ENCODE measurements around the gene FAXC. TPM values are rescaled to one million over a fixed set of nuclear protein-coding genes. Genes with fewer than 3 reads are reported as not detected.

FAXC gene
- total RNA-seq = 41.6 TPM

GRCh38 chr6:99349171-99350141 lies at the start of gene FAXC:
TSS of gene FAXC (minus strand) at chr6:99349674. CDS start at chr6:99349372, 302 bp downstream.
- FAIRE-seq = no peak

GRCh38 chr6:99397287-99397686 lies 47.8 kb upstream of the FAXC start:
- DNase-seq (ENCODE audit: low spot score in 2 of 2) (no peak), FAIRE-seq (no peak)

More at GRCh38 chr6:99349171-99350141, at the start of gene FAXC:
- DNase-seq (ENCODE audit: low spot score in 2 of 2) = peak; percentile 60 to 64

GRCh38 chr6:99393698-99394531 lies 44.4 kb upstream of the FAXC start, which contains the start of gene COQ3:
TSS of gene COQ3 (minus strand) at chr6:99394195. CDS start at chr6:99394179, 16 bp downstream.
- FAIRE-seq (no peak), DNase-seq (ENCODE audit: low spot score in 2 of 2) (peak; percentile 54 to 80)

- FAIRE-seq = no peak
- DNase-seq (ENCODE audit: low spot score in 2 of 2) = no peak
Measured at GRCh38 chr6:99393366-99393697, 43.9 kb upstream of the FAXC start.

- DNase-seq (ENCODE audit: low spot score in 2 of 2) (no peak), FAIRE-seq (no peak)
Measured at GRCh38 chr6:99390896-99391295, 41.4 kb upstream of the FAXC start.

- no peak for FAIRE-seq
- DNase-seq (ENCODE audit: low spot score in 2 of 2) = no peak
Measured at GRCh38 chr6:99384507-99384906, 35.0 kb upstream of the FAXC start.

- FAIRE-seq = no peak
- no peak for DNase-seq (ENCODE audit: low spot score in 2 of 2)
Measured at GRCh38 chr6:99378636-99379035, 29.2 kb upstream of the FAXC start.

- DNase-seq (ENCODE audit: low spot score in 2 of 2) (no peak), FAIRE-seq (no peak)
Measured at GRCh38 chr6:99369533-99369932, 20.1 kb upstream of the FAXC start.

- no peak for FAIRE-seq
- no peak for DNase-seq (ENCODE audit: low spot score in 2 of 2)
Measured at GRCh38 chr6:99366852-99367251, 17.4 kb upstream of the FAXC start.

GRCh38 chr6:99364026-99364425 lies 14.6 kb upstream of the FAXC start:
- FAIRE-seq (no peak), DNase-seq (ENCODE audit: low spot score in 2 of 2) (no peak)

- no peak for DNase-seq (ENCODE audit: low spot score in 2 of 2)
Measured at GRCh38 chr6:99362678-99363268, 13.3 kb upstream of the FAXC start.

GRCh38 chr6:99359800-99360199 lies 10.3 kb upstream of the FAXC start:
- FAIRE-seq (no peak), DNase-seq (ENCODE audit: low spot score in 2 of 2) (no peak)

More at GRCh38 chr6:99362678-99363268, 13.3 kb upstream of the FAXC start:
- FAIRE-seq = no peak

- DNase-seq (ENCODE audit: low spot score in 2 of 2) = no peak
- no peak for FAIRE-seq
Measured at GRCh38 chr6:99356641-99357040, 7.2 kb upstream of the FAXC start.

- no peak for FAIRE-seq
- DNase-seq (ENCODE audit: low spot score in 2 of 2) = no peak
Measured at GRCh38 chr6:99354983-99355382, 5.5 kb upstream of the FAXC start.

- FAIRE-seq = no peak
Measured at GRCh38 chr6:99353126-99353525, 3.7 kb upstream of the FAXC start.

GRCh38 chr6:99350573-99350972 lies 1.1 kb upstream of the FAXC start:
- no peak for DNase-seq (ENCODE audit: low spot score in 2 of 2)
- FAIRE-seq = no peak

More at GRCh38 chr6:99353126-99353525, 3.7 kb upstream of the FAXC start:
- DNase-seq (ENCODE audit: low spot score in 2 of 2) = no peak

- no peak for FAIRE-seq
- no peak for DNase-seq (ENCODE audit: low spot score in 2 of 2)
Measured at GRCh38 chr6:99348288-99349170, 945 bp downstream of the FAXC start.

- no peak for FAIRE-seq
- DNase-seq (ENCODE audit: low spot score in 2 of 2) = no peak
Measured at GRCh38 chr6:99347804-99348203, 1.7 kb downstream of the FAXC start.

GRCh38 chr6:99346595-99346994 lies 2.9 kb downstream of the FAXC start:
- no peak for FAIRE-seq
- no peak for DNase-seq (ENCODE audit: low spot score in 2 of 2)

GRCh38 chr6:99345164-99345563 lies 4.3 kb downstream of the FAXC start:
- no peak for FAIRE-seq
- DNase-seq (ENCODE audit: low spot score in 2 of 2) = no peak
